ENCODE measurements around the gene ZCCHC7. TPM values are rescaled to one million over a fixed set of nuclear protein-coding genes. Genes with fewer than 3 reads are reported as not detected.

ZCCHC7 gene
- total and polyA plus RNA-seq, 4 donors: 3.3 to 9.7 (median 7.6) TPM

- TF ChIP-seq TAF1 (conservative IDR thresholded peaks at IDR 0.05) (no peak), JUND (IDR thresholded peaks at IDR 0.05) (no peak), RXRA (IDR thresholded peaks at IDR 0.05) (no peak), HNF4A (conservative IDR thresholded peaks at IDR 0.05) (no peak)
- TF ChIP-seq, protein P1, sequence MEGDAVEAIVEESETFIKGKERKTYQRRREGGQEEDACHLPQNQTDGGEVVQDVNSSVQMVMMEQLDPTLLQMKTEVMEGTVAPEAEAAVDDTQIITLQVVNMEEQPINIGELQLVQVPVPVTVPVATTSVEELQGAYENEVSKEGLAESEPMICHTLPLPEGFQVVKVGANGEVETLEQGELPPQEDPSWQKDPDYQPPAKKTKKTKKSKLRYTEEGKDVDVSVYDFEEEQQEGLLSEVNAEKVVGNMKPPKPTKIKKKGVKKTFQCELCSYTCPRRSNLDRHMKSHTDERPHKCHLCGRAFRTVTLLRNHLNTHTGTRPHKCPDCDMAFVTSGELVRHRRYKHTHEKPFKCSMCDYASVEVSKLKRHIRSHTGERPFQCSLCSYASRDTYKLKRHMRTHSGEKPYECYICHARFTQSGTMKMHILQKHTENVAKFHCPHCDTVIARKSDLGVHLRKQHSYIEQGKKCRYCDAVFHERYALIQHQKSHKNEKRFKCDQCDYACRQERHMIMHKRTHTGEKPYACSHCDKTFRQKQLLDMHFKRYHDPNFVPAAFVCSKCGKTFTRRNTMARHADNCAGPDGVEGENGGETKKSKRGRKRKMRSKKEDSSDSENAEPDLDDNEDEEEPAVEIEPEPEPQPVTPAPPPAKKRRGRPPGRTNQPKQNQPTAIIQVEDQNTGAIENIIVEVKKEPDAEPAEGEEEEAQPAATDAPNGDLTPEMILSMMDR (IDR thresholded peaks at IDR 0.05; ENCODE audit: low read depth, low read length, missing input control): no peak
- TF ChIP-seq, protein P2, sequence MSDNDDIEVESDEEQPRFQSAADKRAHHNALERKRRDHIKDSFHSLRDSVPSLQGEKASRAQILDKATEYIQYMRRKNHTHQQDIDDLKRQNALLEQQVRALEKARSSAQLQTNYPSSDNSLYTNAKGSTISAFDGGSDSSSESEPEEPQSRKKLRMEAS (IDR thresholded peaks at IDR 0.05): no peak
- Histone ChIP-seq H3K27ac (ENCODE audit: low read depth in 1 of 2, low read length in 2 of 2) (no peak overlapping the region), H3K9me3 (ENCODE audit: control insufficient read depth in 4 of 4, low read length in 3 of 4) (no peaks in the 10 kb centered on the region), H3K27me3 (ENCODE audit: control insufficient read depth in 4 of 4, insufficient read depth in 4 of 4, low read length in 3 of 4) (no peaks in the 10 kb centered on the region), H3K4me1 (ENCODE audit: control insufficient read depth in 4 of 4, insufficient read depth in 4 of 4, low read length in 3 of 4) (peaks cover 0 to 13% (median 11%) of the 10 kb centered on the region in 4 donors), H3K36me3 (ENCODE audit: control insufficient read depth in 4 of 4, insufficient read depth in 3 of 4, low read depth in 1 of 4, low read length in 3 of 4) (no peaks in the 10 kb centered on the region), H3K4me3 (ENCODE audit: low read depth in 1 of 3, low read length in 3 of 3) (no peak overlapping the region), H3K9ac (ENCODE audit: low read depth in 1 of 2, low read length in 2 of 2) (no peak overlapping the region)
- no peak for DNase-seq (ENCODE audit: low spot score)
- 79% methylated on average over 1 of the region's 1 CpG for WGBS
These were observed 211.5 kb downstream of the ZCCHC7 start for GRCh38 chr9:37331871-37332270.

DNA sequence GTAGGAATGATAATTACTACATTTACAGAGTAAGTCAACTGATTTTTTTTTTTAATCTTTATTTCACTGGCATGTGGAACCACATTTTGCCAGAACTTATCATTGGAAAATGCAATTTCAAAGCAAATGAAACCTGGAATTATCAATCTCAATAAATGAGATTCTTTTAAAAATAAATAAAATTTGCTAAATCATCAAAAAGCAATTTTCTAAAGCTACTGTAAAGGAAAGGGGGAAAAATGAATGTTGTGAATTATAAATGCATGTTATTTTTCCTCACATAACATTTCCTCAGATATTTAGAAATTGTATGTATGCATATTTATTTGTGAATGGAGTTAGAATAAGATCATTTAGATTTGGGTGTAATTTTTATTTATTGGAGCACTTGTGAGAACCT is 212.2 kb downstream of the ZCCHC7 start:
- no peak for DNase-seq (ENCODE audit: low spot score)
- no peak overlapping the region for H3K27ac ChIP-seq (ENCODE audit: low read depth in 1 of 2, low read length in 2 of 2)
- TF ChIP-seq NR2F2 (IDR thresholded peaks at IDR 0.05) (no peak), RAD21 (IDR thresholded peaks at IDR 0.05) (no peak), HNF4A (conservative IDR thresholded peaks at IDR 0.05) (no peak), REST (IDR thresholded peaks at IDR 0.05) (no peak), FOXA1 (IDR thresholded peaks at IDR 0.05) (no peak), YY1 (IDR thresholded peaks at IDR 0.05) (no peak), SP1 (IDR thresholded peaks at IDR 0.05) (no peak), ATF3 (IDR thresholded peaks at IDR 0.05) (no peak), JUND (IDR thresholded peaks at IDR 0.05) (no peak), ZBTB33 (IDR thresholded peaks at IDR 0.05) (no peak), FOXA2 (IDR thresholded peaks at IDR 0.05) (no peak), EGR1 (IDR thresholded peaks at IDR 0.05; ENCODE audit: low read depth in 2 of 2) (no peak), HNF4G (IDR thresholded peaks at IDR 0.05) (no peak), RXRA (IDR thresholded peaks at IDR 0.05) (no peak), GABPA (IDR thresholded peaks at IDR 0.05 in 1 of 2, conservative IDR thresholded peaks at IDR 0.05 in 1 of 2) (no peak)
- TF ChIP-seq, protein P1 (IDR thresholded peaks at IDR 0.05; ENCODE audit: low read depth, low read length, missing input control): no peak
- TF ChIP-seq, protein P2 (IDR thresholded peaks at IDR 0.05): no peak
- no peaks in the 10 kb centered on the region for H3K36me3 ChIP-seq (ENCODE audit: control insufficient read depth in 4 of 4, insufficient read depth in 3 of 4, low read depth in 1 of 4, low read length in 3 of 4)
- H3K9ac ChIP-seq (ENCODE audit: low read depth in 1 of 2, low read length in 2 of 2): no peak overlapping the region
- no peak overlapping the region for H3K4me3 ChIP-seq (ENCODE audit: low read depth in 1 of 3, low read length in 3 of 3)
- no peaks in the 10 kb centered on the region for H3K27me3 ChIP-seq (ENCODE audit: control insufficient read depth in 4 of 4, insufficient read depth in 4 of 4, low read length in 3 of 4)
- H3K4me1 ChIP-seq (ENCODE audit: control insufficient read depth in 4 of 4, insufficient read depth in 4 of 4, low read length in 3 of 4): peaks cover 0 to 6% (median 5%) of the 10 kb centered on the region in 4 donors
- no peaks in the 10 kb centered on the region for H3K9me3 ChIP-seq (ENCODE audit: control insufficient read depth in 4 of 4, low read length in 3 of 4)
